ENCODE results near the gene PER1.
A peak's percentile ranks its signal among the peaks of the same experiment; 100 is the strongest.

The PER1 gene, protein sequence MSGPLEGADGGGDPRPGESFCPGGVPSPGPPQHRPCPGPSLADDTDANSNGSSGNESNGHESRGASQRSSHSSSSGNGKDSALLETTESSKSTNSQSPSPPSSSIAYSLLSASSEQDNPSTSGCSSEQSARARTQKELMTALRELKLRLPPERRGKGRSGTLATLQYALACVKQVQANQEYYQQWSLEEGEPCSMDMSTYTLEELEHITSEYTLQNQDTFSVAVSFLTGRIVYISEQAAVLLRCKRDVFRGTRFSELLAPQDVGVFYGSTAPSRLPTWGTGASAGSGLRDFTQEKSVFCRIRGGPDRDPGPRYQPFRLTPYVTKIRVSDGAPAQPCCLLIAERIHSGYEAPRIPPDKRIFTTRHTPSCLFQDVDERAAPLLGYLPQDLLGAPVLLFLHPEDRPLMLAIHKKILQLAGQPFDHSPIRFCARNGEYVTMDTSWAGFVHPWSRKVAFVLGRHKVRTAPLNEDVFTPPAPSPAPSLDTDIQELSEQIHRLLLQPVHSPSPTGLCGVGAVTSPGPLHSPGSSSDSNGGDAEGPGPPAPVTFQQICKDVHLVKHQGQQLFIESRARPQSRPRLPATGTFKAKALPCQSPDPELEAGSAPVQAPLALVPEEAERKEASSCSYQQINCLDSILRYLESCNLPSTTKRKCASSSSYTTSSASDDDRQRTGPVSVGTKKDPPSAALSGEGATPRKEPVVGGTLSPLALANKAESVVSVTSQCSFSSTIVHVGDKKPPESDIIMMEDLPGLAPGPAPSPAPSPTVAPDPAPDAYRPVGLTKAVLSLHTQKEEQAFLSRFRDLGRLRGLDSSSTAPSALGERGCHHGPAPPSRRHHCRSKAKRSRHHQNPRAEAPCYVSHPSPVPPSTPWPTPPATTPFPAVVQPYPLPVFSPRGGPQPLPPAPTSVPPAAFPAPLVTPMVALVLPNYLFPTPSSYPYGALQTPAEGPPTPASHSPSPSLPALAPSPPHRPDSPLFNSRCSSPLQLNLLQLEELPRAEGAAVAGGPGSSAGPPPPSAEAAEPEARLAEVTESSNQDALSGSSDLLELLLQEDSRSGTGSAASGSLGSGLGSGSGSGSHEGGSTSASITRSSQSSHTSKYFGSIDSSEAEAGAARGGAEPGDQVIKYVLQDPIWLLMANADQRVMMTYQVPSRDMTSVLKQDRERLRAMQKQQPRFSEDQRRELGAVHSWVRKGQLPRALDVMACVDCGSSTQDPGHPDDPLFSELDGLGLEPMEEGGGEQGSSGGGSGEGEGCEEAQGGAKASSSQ (N-terminal part only)

GRCh38 chr17:8152112-8152775, at the start of gene PER1:
Gene PER1 (minus strand): TSS chr17:8152404. CDS start chr17:8150706, 1,698 bp downstream.
- DNase-seq (ENCODE audit: low read depth in 2 of 2, low spot score in 1 of 2), result peak; percentile 38 to 69

DNA sequence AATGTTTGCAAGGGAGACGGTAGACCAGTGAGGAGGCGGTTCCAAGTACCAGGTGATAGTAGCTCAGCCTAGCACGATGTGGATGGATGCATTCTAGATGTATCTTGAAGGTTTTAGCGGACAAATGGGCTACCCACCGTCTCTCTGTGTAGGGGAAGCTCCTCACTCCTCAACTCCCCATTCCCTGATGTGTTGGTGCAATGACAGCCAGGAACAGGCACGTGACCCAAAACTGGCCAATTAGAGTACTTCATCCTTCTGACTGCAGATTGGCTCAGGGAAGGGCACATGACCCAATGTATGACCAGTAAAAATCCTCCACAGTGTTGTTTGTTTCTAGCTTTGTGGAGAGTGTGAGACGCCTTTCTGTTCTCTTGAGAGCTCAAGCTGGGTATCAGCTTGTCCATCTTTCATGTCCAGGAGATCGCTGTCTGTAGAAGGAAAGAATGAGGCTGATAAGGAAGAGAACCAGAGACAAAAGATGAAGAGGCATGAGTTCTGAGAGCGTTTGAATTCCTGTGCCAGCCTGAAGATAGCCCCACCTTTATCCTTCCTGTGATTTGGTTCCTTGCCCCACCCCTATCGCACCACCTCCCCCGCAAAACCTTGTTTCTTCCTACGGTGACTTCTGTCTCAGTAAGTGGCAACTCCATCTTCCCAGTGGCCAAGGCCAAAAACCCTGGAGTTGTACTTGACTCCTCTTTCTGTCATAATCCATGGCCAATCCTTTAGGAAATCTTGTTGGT, 40.0 kb upstream of the PER1 start:
- DNase-seq (ENCODE audit: low read depth in 2 of 2, low spot score in 1 of 2), result no peak

GRCh38 chr17:8190506-8190905, 38.3 kb upstream of the PER1 start:
- DNase-seq (ENCODE audit: low read depth in 2 of 2, low spot score in 1 of 2), result no peak

- DNase-seq (ENCODE audit: low read depth in 2 of 2, low spot score in 1 of 2), result peak; percentile 84 to 91
Observed at GRCh38 chr17:8189711-8190477, 37.7 kb upstream of the PER1 start, which contains the start of gene BORCS6. Gene BORCS6 (minus strand): TSS chr17:8190180. CDS start chr17:8190140, 40 bp downstream.

DNA sequence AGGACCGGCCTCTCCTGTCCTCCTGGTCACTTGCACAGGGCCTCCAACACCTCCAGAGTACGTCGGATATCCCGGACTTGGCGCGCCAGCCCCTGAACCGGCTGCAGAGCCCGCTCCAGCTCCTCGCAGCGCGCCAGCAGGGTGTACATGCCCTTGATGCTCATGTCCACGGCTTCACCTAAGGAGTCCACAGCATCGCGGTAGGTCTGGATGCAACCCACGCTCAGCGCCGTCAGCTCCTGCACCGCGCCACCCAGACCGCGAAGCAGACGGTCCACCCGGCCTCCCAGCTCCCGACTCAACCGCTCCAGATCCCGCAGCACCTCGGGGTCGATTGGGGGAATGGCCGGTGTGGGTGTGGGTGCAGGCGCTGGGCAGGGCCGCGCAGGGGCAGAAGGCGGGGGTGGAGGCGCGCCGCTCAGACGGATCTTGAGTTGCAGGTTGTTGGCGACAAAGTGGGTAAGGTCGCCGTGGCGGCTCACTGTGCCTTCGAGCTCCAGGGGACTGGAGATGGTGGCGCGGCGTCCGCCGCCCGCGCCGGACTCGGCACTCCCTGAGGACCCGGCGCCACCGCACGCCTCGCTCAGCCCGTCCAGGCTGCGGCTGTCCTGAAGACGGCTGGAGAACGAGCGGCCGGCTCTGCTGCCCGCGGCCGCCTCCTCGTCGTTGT, 37.0 kb upstream of the PER1 start:
- DNase-seq (ENCODE audit: low read depth in 2 of 2, low spot score in 1 of 2), result no peak

DNA sequence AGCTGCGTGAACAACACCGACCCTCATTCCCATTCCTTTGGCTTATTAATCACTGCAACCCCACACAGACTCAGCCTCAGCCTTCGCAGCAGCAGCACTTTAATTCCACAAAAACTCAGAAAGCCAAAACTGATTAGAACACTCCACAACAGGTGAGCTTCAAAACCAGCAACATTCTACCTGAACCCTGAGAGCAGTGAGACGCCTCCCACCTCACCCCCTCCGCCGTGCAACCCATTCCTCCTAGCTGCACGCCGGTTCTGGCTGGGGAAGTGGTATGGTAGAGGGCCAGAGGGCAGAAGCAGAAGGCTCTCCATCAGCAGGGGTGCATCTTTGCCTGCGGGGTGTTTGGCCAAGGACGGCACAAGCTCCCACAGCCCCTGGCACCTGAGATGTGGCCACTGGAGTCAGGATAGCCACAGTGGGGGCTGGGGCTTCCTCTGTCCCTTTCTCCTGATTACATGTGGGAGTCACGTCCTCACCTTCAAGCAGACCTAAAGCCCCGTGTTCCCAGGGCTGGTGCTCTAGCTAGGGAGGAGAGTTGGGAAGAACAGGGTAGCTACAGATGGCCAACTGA, 36.1 kb upstream of the PER1 start:
- DNase-seq (ENCODE audit: low read depth in 2 of 2, low spot score in 1 of 2), result no peak

- DNase-seq (ENCODE audit: low read depth in 2 of 2, low spot score in 1 of 2), result peak; percentile 81 to 83
Observed at GRCh38 chr17:8187517-8188262, 35.5 kb upstream of the PER1 start.

GRCh38 chr17:8186787-8187516, 34.7 kb upstream of the PER1 start:
- DNase-seq (ENCODE audit: low read depth in 2 of 2, low spot score in 1 of 2), result peak; percentile 79 to 84

DNA sequence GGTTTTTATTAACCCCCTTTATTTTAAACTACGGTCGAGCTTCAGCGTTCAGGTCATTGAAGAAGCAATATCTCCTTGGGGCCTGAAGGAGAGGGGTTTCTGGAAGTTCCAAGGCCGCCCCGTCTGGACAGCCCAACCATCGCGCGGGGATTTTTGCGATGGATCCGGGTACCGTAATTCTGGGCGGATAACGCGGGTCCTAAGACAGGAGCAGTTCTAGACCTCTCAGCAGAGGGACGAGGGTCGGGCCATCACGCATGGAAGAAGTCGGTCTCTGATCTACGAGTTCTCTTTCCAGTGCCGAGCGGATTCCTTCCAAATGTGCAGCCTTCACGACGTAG, 34.2 kb upstream of the PER1 start:
- no peak for DNase-seq (ENCODE audit: low read depth in 2 of 2, low spot score in 1 of 2)

DNA sequence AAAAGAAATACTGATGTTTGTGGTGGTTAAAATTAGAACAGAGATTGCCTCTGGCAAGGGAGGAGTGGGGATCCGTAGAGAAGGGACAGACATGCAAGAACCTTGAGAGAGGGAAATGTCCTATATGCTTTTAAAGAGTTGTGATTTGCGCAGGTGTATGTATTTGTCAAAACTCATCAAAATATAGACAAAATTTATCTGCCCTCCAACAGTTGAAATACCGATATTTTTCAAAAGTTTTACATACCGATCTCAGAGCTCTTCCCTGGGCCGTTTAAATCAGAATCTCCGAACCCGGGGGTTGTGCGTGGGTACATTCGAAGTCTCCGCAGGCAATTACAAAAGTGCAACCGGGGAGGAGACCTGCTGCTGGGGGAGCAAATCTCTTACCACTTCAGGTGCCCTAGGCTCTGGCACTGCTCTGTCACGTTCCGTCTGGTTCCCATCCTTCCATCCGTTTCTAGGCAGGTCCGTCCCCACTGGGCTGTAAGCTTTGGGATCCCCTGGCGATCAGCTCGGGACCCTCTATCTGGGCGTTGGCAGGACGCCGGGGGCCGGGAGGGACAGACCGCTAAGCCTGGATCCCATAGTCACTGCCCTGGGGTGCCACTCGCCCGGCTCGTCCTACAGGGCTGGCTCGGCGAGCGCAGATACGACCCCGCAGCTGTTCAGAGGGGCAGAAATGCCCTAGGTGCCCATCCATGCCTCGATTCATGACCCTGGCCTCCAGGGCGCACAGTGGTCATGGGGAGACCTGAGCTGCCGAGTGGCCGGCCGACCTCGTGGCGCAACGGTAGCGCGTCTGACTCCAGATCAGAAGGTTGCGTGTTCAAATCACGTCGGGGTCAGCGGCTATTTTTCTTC, 33.6 kb upstream of the PER1 start:
- peak; percentile 89 to 95 for DNase-seq (ENCODE audit: low read depth in 2 of 2, low spot score in 1 of 2)

GRCh38 chr17:8176998-8177731, 25.0 kb upstream of the PER1 start:
- DNase-seq (ENCODE audit: low read depth in 2 of 2, low spot score in 1 of 2), result no peak

DNA sequence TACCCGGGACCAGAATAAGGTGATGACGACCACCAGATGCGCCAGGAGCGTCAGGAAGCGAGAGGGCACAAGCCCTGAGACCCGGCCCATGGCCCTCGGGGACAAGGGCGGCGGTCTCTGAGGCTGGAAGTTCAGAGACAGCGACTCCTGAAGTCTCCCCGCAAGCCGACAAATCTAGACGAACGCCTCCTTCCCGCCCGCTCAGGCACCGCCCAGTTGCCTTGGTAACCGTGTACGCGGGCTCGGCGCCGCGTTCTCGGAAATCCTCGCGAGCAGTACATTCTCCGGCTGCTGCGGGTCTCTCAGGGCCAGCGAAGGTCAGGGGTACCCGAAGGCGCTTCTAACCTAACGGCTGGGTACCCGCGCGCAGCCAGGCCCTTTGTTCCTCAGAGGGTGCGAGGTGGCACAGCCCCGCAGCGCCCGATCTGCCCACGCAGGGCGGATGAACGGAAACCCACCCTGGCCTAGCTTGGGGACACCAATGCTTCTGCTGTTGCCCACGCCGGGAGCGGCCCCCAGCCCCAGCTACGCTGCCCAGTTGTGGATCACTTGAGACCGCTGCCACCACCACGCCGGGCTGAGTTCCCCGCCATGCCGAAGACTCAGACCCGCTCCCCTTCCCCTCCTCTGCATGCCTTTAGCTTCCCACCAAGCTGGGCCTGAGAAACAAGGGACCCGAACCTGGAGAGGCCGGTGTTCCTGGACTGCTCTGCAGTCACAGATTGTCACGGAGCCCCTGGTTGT, 24.2 kb upstream of the PER1 start, which contains the start of gene TMEM107:
Gene TMEM107 (minus strand): TSS at position 184 of the 744 bp plus-strand sequence. CDS start 94 bp downstream, at position 90.
- DNase-seq (ENCODE audit: low read depth in 2 of 2, low spot score in 1 of 2), result peak; percentile 63 to 69

DNA sequence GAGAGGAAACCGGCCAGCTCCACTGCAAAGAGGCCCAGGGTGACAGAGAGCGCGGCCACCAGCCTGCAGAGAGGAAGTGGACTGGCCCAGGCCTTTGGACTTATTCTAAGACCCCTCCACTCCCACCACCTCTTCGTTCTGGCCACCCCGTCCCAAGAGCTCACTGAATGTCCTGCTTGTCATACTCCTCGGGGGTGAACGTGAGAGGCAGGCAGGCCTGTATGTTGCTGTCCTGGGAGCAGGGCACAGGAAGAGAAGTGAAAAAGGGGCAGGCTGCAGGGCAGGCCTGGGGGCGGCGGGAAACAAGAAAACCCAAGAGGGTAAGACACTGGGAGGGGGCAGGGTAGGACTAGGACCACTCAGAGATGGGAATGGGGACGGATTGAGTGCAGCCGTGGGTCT, 23.6 kb upstream of the PER1 start:
- no peak for DNase-seq (ENCODE audit: low read depth in 2 of 2, low spot score in 1 of 2)

DNA sequence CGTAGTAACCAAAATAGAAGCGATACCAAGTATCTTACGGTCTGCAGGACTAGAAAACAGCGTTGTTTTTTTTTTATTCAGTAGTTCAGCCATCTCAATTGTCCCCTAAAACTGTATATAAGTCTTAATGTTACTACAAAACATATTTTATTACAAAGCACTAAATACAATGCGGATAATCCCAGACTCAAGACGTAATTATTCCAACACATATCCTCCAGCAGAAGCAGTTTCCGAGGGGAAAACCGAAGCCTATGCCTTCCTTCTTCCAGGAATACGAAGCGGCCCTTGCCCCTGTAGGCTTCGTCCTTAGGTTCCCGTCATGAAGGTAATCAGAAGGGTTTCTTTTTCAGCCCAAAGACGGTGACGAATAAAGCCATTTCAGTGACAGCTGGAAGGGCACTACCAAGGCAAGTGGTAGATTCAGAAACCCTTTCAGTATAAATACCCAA, 21.7 kb upstream of the PER1 start:
- no peak for DNase-seq (ENCODE audit: low read depth in 2 of 2, low spot score in 1 of 2)

Data from stimulated activated CD8-positive, alpha-beta memory T cell treated with anti-CD3 and anti-CD28 coated beads, Interleukin-4, amount 100 ng/mL, for 1 hour (primary cell).